SW 1271 (cell line): ENCODE data around the gene SCARB1.

Experiments used
- DNase-seq, 2 experiments: peaks; one replicate each; lab custom pipeline; 2025; lab: John Stamatoyannopoulos, UW

SCARB1 gene

DNA sequence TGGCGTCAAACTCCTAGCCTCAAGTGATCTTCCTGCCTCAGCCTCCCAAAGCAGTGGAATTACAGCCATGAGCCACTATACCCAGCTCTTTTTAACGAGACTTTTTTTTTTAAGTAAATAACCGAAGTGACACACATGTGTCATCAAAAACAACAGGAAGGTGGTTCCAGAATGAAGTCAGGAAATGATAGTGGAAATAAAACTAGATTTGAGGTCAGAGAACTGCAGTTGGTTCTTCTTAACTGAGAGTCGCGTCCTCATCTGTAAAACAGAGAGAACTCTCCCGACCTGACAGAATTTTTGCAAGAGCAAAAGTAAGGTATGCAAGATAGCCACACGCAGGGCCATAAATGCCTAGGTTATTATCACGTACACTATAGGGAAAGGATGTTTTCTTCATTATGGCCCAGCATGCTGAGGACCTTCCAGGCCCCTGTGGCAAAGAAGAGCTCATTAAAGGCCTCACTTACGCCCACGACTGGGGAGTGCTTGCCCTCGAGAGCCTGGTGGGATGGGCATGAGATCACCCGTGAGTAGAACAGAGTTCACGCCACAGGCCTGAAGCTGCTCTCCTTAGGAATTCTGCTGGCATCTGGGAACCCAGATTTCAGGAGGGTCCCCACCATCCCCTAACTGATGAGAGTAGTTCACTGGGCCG lies 67.2 kb downstream of the SCARB1 start:
- DNase-seq: no peak

DNA sequence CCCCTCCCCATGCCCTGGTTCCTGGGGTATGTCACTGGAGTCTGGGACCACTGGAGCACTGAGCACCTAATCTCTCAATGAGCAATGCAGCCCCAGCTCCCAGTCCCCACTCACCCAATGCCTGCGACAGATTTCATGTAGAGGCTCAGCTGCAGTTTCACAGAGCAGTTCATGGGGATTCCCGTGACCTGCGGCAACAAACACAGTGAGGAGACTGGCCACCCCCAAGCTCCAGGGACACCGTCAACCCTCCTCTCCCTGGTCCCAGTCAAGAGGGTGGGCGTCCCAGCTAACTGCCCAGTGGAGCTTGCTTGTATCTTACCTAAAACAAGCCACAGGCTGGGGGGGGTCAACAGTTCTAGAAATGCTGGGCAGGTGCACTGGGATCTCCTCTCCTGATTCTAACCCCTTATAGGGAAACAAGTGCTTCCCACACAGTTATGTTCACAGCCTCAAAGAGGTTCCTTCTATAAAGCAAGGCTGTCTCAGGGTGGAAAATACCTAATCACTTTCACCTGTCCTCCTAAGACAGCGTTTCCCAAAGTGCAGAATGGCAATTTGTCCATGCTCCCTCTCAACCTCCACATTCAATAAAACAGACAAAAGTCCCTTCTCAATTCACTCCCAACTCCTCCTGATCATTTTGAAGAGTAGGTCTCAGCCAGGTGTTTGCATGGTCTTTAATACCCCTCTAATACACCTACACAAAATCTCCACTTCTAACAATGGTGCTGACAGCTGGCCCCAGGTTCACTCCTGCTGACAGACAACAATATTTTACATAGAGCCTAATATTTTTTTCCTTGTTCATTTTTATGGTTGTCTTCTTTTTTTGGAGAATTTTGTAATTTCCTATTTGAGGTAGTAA lies 68.3 kb downstream of the SCARB1 start:
- DNase-seq: no peak

DNA sequence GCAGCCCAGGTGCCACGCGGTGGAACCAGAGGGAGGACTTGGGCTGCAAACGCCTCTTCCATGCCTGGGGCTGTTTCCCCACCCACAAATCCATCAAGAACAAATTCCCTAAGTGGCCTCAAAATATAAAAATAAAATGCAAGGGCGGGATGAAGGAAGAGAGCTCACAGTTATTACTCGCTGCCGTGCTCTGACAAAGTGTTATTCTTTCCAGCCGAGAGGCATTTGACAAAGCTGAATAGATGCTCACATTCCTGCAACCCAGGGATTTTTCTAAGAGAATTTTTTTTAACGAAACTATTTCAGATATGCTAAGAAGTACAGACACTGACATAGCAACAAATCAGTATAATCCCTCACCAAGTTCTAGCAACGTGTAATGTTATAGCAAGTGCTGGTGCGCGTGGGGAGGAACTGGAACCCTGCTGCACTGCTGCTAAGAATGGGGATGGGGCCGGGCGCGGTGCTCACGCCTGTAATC lies 70.7 kb downstream of the SCARB1 start:
- DNase-seq: no peak

DNA sequence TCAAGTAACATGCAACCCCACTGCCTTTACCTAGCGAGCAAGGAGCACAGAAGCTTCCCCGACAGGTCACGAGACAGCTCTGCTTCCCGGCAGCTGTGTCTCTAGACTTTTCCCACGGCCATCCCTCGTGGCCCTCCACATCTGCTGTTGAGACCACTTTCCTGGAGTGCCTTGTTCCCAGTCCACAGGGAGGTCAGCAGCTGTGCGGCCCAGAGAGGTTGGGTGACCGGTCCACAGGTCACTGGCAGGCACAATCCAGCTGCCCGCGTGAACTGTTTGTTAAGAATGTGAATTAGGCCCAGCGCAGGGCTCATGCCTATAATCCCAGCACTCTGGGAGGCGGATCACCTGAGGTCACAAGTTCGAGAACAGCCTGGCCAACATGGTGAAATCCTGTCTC lies 71.5 kb downstream of the SCARB1 start:
- no peak for DNase-seq

DNA sequence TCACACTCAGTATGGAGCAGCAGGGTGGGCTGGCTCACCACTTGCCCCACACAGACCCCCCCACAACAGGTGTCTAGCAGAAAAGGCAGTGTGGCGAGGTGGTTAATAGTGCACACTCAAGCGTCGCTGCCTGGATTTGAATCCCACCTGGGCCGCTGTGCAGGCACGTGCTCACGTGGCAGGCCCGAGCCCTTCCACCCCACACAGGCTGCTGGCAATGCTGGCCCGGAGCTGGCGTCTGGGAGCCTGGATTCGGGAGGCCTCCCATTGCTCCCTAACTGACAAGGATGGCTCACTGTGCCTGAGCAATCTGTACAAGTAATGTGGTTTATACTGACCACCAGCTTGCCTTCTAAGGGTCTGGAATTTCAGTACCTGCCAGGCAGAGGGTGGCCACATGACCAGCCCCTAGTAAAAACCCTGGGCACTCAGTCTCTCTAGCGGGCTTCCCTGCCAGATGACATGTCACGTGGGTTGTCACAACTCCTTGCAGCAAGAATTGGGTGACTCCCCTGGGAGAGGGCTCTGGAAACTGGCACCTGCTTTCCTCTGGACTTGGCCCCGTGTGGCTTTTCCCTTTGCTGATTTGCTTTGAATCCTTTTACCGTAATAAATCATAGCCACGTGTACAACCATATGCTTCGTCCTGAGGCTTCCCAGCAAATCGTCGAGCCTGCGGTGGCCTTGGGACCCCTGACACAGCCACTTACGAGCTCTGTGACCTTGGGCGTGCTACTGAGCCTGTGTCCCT lies 72.8 kb downstream of the SCARB1 start:
- no peak for DNase-seq

DNA sequence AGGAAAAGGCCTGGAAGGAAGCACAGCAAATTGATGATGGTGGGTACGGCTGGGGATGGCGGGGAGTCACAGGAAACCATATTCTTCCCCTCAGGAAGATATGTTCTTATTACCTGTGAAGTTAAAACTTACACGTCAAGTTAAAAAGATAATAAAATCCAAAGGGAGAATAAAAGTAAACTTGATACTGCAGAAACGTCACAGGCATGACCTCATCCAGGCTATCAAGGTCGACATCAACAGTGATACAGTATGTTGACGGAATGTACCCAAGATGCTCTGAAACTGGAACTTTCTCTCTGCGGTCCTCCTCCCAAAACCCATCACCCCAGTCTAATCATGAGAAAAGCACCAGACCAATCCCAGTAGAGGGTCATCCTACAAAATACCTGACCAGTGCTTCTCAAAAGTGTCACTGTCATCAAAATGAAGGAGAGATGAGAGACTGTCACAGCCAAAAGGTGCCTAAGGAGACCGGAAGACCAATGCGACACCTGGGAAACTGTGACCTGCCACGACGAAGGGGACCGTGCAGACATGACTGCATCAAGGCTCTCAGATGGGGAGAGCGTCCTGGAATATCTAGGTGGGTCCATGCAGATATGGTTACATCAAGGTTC lies 74.6 kb downstream of the SCARB1 start:
- no peak for DNase-seq

DNA sequence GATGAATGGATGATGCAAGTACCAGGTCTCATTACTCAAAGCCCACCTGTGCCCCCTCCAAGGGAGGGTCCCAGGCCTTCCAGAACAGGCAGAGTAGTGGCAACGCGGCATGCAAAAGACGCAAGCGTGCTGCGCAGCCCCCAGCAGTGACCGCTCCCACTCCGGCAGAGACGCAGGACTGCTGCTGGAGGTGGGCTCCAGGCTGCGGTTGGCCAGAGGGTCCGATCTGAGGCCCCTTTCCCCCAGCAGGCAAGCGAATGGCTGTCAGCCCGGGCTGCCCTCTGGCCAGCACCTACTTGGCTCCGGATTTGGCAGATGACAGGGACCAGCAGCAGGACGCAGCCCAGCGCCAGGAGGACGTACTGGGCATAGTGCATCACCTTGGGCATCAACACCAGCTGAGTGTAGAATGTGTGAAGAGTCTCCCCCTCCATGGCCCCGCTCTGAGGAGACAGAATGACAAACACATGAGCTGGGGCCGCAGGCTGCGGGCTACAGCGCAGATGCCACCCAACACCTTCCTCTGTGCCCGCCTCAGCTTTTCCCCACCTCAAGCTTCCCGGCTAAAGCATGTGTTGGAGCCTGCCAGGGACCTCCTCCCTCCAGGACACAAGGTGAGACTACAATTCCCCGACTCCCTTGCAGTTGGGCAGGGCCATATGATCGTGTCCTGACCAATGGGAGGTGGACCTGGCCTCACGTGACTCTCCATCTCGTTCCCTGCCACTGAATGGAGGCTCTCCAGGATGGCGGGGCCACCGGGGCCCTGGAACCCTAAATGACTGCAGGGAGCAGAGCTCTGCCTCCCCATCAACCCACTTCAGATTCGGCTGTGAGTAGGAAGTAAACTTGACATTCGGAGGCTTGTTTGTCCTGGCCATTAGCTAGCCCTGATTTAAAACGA lies 77.4 kb downstream of the SCARB1 start:
- DNase-seq: peak; percentile 73 to 92

DNA sequence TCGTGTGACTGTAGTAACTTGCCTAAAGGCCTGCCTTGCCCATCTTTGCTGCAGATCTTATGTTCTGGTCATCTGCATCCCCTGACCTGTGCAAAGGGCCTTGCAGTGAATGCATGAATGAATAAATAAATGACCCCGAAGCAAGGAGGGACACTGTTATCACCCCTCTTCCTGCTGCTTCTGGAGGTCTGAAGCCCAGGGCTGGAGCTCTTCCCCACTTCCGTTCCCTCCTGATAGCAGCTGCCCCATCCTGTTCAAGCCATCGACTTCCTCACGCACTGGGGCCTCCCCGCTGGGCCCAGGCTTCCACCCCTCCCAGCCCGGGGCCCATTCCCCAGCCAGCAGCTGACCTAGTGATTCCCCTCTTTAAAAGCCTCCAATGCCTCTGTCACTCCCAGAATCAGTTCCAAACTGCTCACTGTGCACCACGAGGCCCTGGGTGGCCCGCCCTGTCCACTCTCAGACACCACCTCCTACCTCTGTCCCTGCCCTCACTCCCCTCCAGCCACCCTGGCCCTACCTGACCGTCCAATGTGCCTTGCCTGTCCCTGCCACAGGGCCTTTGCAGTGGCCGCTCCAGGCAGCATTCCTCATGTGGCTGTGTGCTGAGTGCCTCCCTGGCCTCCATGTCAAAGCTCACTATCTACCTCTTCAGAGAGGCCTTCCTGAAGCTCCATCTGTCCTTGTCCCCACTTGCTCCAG lies 78.6 kb downstream of the SCARB1 start:
- no peak for DNase-seq

DNA sequence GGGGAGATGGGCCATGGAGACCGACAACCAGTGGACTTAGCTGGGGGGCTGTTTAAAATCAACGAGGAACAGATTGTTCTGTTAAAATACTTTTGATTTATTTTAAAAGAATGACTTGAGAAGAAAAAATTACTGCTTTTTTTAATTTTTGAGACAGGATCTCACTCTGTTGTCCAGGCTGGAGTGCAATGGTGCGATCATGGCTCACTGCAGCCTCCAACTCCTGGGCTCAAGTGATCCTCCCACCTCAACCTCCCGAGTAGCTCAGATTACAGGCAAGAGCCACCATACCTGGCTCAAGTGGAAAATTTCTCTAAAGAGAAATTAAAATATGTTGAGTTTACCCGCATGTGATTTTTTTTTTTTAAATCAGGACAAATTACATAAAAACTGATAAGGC lies 80.6 kb downstream of the SCARB1 start:
- no peak for DNase-seq

DNA sequence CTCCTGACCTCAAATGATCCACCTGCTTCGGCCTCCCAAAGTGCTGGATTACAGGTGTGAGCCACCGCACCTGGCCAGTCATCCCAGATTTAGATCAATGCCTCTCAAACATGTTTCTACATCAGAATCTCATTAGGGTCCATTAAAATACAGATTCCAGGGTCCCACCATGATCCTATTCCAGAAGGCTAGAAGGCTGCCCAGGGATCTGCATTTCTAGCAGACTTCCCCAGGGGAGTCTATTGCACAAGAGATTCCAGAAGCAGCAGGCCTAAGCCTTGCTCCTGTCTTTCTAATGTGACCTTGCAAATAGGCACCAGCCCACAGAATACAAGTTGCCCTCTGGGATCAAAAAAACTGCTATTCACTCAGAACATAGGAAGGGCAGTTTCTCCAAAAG lies 81.5 kb downstream of the SCARB1 start:
- no peak for DNase-seq

DNA sequence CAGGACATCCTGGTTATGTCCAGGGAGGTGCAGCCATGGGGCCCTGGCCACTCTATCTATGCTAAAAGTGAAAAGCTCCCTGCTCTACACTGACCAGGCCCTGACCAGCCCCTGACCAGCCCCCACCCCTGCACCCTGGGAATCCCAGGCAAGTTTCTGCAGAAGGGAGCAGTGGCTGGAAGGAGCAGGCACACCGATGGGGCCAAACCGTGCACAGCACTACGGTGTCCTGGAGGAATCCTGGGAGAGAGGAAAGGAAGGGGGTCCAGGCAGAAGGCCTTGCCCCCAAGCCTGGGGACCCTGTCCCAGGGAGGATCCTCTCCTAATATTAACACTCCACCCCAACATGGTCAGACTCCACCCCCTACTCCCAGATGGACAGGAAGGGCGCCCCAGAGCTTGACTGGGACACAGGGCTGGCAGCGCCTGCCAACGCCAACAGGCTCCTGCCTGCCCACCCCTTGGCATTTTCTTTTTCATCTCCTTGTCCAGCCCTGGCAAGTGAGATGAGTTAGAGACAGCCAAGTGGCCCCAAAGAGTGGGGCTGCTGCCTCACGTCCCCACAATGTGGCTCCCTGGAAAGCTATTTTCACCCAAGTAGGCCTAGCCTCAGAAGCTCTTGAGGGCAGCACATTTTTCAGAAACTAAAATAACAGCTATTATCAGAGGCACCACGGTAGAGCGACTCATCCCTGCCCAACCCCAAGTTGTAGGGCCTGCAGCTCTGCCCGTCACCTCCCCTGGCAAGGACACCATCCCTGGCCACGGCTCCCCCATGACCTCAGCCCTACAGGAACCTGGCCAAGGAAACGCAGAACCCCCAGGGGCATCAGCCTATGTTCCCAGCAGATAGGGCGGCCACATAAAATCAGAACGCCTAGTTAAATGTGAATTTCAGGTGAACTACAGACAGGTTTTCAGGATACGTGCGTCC lies 82.6 kb downstream of the SCARB1 start:
- no peak for DNase-seq

DNA sequence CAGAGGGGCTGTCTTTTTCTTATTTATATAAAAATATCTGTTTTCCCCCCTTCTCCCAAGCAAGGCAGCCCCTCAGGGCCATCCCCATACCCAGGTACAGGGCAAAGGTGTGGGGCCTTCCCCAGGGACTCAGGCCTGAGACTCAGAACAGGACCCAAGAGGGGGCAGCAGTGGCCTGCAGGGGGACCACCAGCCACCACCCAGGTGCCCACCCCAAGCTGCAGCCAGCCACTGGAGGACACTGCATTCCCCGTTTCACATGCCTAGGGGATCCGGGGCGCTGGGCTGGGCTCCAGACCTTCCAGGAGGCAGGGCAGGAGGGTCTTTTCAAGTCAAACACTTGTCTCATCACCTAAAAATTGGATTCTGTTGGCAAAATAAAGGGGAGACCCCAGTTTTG lies 83.3 kb downstream of the SCARB1 start:
- DNase-seq: no peak

DNA sequence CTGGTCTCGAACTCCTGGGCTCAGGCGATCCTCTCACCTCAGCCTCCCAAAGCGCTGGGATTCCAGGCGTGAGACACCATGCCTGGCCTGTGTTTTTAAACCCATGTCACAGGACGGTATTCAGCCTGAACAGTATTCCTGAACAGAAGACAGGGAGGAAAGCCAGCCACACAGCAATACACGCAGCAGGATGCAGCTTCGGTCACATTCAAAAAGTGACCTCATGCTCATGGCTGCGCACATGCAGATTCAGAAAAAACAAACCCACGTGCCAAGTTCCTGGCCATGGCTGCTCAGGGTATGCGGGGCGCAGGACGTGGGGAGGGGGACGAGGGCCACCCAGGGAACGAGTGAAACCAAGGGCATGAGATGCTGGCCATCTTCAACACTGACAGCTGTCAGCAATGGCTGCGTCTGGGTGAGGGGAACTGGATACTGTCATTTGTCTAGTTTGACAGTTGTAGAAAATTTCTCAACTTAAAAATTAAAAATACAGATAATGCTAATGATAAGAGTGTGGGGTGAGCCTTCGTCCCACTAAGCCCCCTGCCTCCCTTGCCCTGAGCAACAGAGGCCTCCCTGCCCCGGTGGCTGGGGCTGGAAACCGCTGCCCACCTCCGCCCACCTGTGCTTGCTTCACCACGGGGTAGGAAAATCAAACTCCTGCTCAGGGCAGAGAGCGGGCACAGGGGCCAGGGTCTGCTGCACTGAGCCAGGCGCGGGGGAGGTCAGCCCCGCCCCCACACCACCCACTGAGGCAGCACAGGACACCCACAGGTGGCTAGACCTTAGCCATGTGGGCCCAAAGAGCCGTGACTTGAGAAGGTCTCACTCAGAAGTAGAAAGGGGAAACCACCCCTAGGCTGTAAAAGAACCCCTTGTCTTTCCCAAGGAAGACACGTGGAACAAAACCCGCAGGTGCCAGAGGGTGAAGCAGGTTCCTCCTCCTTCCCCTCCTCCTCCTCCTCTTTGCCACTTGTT lies 84.2 kb downstream of the SCARB1 start:
- no peak for DNase-seq

DNA sequence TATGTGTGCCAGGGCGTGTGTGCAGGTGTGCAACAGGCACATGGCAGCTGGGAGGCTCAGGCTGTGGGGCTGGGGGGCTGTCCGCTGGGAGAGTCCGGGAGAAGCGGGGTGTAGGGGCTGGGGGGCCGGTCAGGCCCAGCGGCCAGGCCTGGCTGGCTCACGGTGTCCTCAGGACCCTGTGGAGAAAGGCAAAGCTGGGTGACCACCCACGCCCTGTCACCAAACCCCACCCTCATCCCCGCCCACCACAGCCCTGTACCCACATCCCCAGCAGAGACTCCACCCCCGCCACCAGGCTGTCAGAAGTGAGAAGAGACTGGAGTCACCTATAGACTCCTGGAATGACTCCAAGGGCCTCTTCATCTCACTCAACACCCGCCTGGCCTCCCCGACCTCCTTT lies 85.3 kb downstream of the SCARB1 start:
- no peak for DNase-seq

DNA sequence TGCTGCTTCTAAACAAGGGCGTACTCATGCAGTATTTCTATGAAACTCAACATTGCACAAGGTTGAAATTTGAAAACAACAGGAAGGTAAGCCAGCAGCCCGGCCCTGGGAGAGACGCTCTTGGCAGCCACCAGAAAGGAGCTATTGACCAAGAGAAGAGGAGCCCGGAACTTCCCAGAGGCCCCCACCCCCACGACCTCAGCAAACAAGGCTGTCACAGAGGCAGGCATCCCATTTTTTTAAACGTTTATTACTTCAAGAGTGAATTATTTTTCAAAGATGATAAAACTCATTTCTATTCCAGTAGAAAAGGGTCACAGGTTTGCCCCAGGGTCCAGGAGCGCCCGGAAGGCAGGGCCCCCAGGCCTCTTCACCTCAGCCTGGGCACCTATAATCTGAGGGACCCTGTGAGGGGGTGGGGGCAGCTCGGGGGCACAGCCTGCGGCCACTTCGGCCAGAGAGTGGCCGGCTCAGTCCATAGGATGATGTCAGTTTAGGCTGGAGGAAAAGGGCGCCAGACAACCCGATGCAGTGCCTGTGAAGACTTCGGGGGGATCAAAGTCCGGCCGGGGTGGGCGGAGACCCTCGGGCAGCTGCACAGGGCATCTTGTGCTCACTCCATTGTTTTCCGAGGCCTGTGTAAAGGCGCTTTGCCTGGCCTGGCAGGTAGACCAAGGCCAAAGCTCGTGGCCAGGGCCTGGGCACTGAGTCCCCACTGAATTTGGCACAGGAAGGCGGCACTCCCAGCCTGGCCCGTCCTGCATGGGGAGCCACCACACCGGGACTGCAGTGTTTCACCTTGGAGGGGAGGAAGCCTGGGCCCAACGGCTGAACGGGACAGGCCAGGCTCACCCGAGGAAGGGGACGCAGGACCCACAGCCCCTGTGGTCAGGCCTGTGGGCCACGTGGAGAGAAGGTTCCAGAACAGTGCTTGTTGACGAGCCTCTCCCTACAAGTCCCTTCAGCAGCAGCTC lies 86.0 kb downstream of the SCARB1 start:
- DNase-seq: no peak

DNA sequence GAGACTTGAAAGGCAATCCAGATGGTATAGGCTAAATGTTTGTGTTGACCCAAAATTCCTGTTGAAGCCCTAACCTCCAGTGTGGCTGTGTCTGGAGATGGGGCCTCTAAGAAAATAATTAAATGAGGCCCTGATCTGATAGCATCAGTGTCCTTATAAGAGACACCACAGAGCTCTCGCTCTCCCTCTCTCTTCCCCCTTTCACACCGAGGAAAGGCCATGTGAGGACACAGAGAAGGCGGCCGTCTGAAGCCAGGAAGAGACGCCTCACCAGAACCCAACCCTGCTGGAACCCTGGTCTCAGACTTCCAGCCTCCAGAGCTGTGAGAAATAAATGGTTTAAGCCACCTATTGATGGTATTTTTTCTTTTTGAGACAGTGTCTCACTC lies 87.5 kb downstream of the SCARB1 start:
- DNase-seq: no peak
